ENCODE results near the gene SPIRE1.

GRCh38 chr18:12497296-12497695, 160.6 kb downstream of the SPIRE1 start:
- no peak for TF ChIP-seq POLR2A (IDR thresholded peaks at IDR 0.05)
- TF ChIP-seq CTCF (IDR thresholded peaks at IDR 0.05), result no peak
